ENCODE measurements around the gene TOR2A.

DNA sequence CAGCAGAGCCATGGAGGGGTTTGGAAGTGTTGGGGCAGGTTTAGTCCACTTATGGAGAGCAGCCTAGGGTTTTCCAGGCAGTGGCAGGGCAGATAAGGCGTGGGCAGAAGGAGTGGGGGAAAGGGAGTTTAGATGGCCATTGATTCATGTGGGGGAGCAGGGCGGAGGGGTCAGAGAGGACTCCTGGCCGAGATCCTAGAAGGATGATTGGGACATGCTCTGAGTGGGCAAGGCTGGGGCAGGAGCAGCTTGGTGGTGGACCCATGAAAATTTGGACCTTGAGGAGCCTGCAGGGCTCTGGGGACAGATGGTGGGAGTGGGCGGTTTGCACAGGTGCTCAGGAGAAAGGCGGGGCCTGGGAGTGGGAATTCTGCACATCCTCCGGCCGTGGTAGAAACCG lies 18.1 kb upstream of the TOR2A start:
- TF ChIP-seq, protein P1, sequence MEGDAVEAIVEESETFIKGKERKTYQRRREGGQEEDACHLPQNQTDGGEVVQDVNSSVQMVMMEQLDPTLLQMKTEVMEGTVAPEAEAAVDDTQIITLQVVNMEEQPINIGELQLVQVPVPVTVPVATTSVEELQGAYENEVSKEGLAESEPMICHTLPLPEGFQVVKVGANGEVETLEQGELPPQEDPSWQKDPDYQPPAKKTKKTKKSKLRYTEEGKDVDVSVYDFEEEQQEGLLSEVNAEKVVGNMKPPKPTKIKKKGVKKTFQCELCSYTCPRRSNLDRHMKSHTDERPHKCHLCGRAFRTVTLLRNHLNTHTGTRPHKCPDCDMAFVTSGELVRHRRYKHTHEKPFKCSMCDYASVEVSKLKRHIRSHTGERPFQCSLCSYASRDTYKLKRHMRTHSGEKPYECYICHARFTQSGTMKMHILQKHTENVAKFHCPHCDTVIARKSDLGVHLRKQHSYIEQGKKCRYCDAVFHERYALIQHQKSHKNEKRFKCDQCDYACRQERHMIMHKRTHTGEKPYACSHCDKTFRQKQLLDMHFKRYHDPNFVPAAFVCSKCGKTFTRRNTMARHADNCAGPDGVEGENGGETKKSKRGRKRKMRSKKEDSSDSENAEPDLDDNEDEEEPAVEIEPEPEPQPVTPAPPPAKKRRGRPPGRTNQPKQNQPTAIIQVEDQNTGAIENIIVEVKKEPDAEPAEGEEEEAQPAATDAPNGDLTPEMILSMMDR (IDR thresholded peaks at IDR 0.05), result no peak
- no peak for TF ChIP-seq POLR2A (IDR thresholded peaks at IDR 0.05)

Data from esophagus squamous epithelium (tissue), 4 donors.